Fibroblast of mammary gland (primary cell): ENCODE results near the gene PA2G4.

Experiments
- DNase-seq: peaks from one replicate; pipeline ENCODE4 v3.0.0-alpha.2; 2010; ENCODE audit warnings: low read depth
- H3K4me3 ChIP-seq: 2 replicates; pipeline ENCODE4 v1.5.1; 2011; ENCODE audit warnings: low read depth, mild to moderate bottlenecking, low read length, moderate library complexity; ENCODE audit not compliant: control insufficient read depth
- TF ChIP-seq, protein P1 (sequence below): conservative IDR thresholded peaks from 2 replicates; pipeline ENCODE4 v1.5.1; 2011; ENCODE audit warnings: low read depth, low read length, inconsistent platforms; ENCODE audit not compliant: control insufficient read depth, insufficient read depth

PA2G4 gene

GRCh38 chr12:56078931-56079722, 25.2 kb upstream of the PA2G4 start:
- TF ChIP-seq, protein P1, sequence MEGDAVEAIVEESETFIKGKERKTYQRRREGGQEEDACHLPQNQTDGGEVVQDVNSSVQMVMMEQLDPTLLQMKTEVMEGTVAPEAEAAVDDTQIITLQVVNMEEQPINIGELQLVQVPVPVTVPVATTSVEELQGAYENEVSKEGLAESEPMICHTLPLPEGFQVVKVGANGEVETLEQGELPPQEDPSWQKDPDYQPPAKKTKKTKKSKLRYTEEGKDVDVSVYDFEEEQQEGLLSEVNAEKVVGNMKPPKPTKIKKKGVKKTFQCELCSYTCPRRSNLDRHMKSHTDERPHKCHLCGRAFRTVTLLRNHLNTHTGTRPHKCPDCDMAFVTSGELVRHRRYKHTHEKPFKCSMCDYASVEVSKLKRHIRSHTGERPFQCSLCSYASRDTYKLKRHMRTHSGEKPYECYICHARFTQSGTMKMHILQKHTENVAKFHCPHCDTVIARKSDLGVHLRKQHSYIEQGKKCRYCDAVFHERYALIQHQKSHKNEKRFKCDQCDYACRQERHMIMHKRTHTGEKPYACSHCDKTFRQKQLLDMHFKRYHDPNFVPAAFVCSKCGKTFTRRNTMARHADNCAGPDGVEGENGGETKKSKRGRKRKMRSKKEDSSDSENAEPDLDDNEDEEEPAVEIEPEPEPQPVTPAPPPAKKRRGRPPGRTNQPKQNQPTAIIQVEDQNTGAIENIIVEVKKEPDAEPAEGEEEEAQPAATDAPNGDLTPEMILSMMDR, result peak; percentile 74
- H3K4me3 ChIP-seq, result peak overlapping the region; percentile 67

GRCh38 chr12:56079723-56080555, 24.4 kb upstream of the PA2G4 start, which contains the start of gene ERBB3:
ERBB3 (plus strand) TSS chr12:56080165; CDS start chr12:56080301, 136 bp downstream.
- TF ChIP-seq, protein P1, result no peak
- H3K4me3 ChIP-seq, result peak within 1 kb of the TSS; percentile 67
- peak; percentile 78 for DNase-seq

More at GRCh38 chr12:56078931-56079722, 25.2 kb upstream of the PA2G4 start:
- DNase-seq, result peak; percentile 79

GRCh38 chr12:56080556-56081138, 23.7 kb upstream of the PA2G4 start:
- TF ChIP-seq, protein P1, result no peak
- DNase-seq, result no peak
- H3K4me3 ChIP-seq, result peak overlapping the region; percentile 67

- TF ChIP-seq, protein P1, result no peak
- no peak overlapping the region for H3K4me3 ChIP-seq
- DNase-seq, result no peak
Observed at GRCh38 chr12:56081393-56082347, 22.7 kb upstream of the PA2G4 start.

DNA sequence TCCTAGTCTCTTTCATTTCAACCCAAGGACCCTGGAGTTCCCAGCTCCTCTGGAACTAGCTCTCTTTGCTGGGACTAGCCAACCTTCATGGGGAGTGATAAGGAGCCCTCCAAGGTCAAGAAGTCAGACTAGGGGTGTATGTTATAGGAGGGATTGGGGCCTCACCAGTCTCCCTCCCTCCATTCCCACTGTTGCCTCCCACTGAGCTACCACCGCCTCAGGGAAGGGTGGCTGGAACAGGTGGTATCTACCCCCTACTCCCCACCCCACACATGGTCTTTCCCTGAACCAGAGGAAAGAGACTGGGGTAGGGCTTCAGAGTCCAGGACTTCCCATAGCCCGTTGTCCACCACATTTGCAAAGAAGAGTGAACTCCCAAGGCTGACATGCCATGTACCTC, 22.0 kb upstream of the PA2G4 start:
- DNase-seq, result no peak
- TF ChIP-seq, protein P1, result no peak
- H3K4me3 ChIP-seq, result no peak overlapping the region

DNA sequence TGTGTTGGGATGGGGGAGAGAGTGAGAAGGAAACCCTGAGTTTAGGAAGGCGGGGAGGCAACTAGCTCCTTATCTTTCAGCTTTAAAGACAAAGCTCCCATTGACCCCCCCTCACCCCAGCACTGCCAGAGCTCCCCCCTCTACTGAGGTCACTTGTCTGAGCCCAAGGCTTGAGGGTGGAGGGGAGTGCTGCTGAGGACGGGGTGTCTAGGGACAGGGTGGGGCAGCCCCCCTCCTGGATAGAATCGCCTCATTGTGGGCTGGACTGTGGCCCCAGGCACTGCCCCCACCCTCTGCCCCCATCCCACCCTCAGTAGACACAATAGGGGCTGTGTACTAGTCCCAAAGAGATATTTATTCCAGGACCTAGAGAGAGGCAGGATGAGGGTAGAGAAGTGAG, 21.4 kb upstream of the PA2G4 start:
- TF ChIP-seq, protein P1, result no peak
- H3K4me3 ChIP-seq, result no peak overlapping the region
- no peak for DNase-seq
